ENCODE measurements around the gene BCL7C.
"Not testable (repeated sequence)": the region's sequence is repeated elsewhere in the genome, so short reads cannot be mapped to it uniquely, and the experiment has no call there.

Gene BCL7C

GRCh38 chr16:30893744-30894539 is at the start of gene BCL7C:
BCL7C (minus strand) TSS chr16:30894077; CDS start chr16:30893944, 133 bp downstream.
- DNase-seq, result no peak

- DNase-seq, result no peak
Measured at GRCh38 chr16:30942426-30942806, 48.5 kb upstream of the BCL7C start.

GRCh38 chr16:30941600-30942425 is 47.9 kb upstream of the BCL7C start:
- no peak for DNase-seq

GRCh38 chr16:30939571-30939970 is 45.7 kb upstream of the BCL7C start:
- not testable (repeated sequence) for DNase-seq

GRCh38 chr16:30937692-30938091 is 43.8 kb upstream of the BCL7C start:
- DNase-seq, result no peak

- no peak for DNase-seq
Measured at GRCh38 chr16:30934827-30935557, 41.1 kb upstream of the BCL7C start.

- DNase-seq, result no peak
Measured at GRCh38 chr16:30931068-30931650, 37.3 kb upstream of the BCL7C start.

- no peak for DNase-seq
Measured at GRCh38 chr16:30930160-30930571, 36.3 kb upstream of the BCL7C start.

GRCh38 chr16:30929167-30929566 is 35.3 kb upstream of the BCL7C start:
- DNase-seq, result no peak

GRCh38 chr16:30928390-30928789 is 34.5 kb upstream of the BCL7C start:
- DNase-seq, result no peak

GRCh38 chr16:30927789-30928378 is 34.0 kb upstream of the BCL7C start:
- DNase-seq, result peak; percentile 87 to 98

GRCh38 chr16:30926937-30927788 is 33.3 kb upstream of the BCL7C start:
- no peak for DNase-seq

- no peak for DNase-seq
Measured at GRCh38 chr16:30925995-30926811, 32.3 kb upstream of the BCL7C start.

- no peak for DNase-seq
Measured at GRCh38 chr16:30925632-30925987, 31.7 kb upstream of the BCL7C start.

- no peak for DNase-seq
Measured at GRCh38 chr16:30924913-30925631, 31.2 kb upstream of the BCL7C start.

GRCh38 chr16:30924076-30924912 is 30.4 kb upstream of the BCL7C start:
- no peak for DNase-seq

GRCh38 chr16:30923554-30924075 is 29.7 kb upstream of the BCL7C start, which contains the start of gene FBXL19:
FBXL19 (plus strand) TSS chr16:30923572; CDS start chr16:30925755, 2,183 bp downstream.
- no peak for DNase-seq

GRCh38 chr16:30922960-30923535 is 29.2 kb upstream of the BCL7C start:
- DNase-seq, result peak; percentile 100

Measured in cerebellar nuclear complex (tissue), 1 donor.